ENCODE results near the gene LIN9.

- TF ChIP-seq, protein P1, sequence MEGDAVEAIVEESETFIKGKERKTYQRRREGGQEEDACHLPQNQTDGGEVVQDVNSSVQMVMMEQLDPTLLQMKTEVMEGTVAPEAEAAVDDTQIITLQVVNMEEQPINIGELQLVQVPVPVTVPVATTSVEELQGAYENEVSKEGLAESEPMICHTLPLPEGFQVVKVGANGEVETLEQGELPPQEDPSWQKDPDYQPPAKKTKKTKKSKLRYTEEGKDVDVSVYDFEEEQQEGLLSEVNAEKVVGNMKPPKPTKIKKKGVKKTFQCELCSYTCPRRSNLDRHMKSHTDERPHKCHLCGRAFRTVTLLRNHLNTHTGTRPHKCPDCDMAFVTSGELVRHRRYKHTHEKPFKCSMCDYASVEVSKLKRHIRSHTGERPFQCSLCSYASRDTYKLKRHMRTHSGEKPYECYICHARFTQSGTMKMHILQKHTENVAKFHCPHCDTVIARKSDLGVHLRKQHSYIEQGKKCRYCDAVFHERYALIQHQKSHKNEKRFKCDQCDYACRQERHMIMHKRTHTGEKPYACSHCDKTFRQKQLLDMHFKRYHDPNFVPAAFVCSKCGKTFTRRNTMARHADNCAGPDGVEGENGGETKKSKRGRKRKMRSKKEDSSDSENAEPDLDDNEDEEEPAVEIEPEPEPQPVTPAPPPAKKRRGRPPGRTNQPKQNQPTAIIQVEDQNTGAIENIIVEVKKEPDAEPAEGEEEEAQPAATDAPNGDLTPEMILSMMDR (conservative IDR thresholded peaks at IDR 0.05 in 1 of 2, IDR thresholded peaks at IDR 0.05 in 1 of 2; ENCODE audit: low read depth in 1 of 2, low read length in 2 of 2), result no peak
- TF ChIP-seq EZH2 (IDR thresholded peaks at IDR 0.05; ENCODE audit: low read length, missing control alignments), result no peak
Measured at GRCh38 chr1:226209307-226210059, 99.5 kb downstream of the LIN9 start.
